HEK293 (cell line): ENCODE data around the gene TRH.

ENCODE experiments used
- CTCF ChIA-PET: fragments of 350-600 bp; formaldehyde crosslinking; extraction: SDS; loops from one replicate; lab custom pipeline; 2021; ENCODE audit warnings: antibody characterized with exemption; lab: Yijun Ruan, JAX
- POLR2A ChIA-PET: fragments of 300-600 bp; formaldehyde crosslinking; extraction: SDS; loops from one replicate; lab custom pipeline; 2020; ENCODE audit warnings: antibody characterized with exemption, inconsistent platforms; lab: Yijun Ruan, JAX
- H3K27ac ChIP-seq: fragments of 200-500 bp; sonication (Bioruptor generic); 2 replicates; pipeline ENCODE4 v1.5.1; 2014; ENCODE audit warnings: low read depth, low read length, control low read depth, inconsistent platforms; ENCODE audit errors: extremely low read depth
- H3K36me3 ChIP-seq, 2 experiments: fragments of 200-500 bp in 1 of 2; sonication (Bioruptor generic) in 1 of 2; 1 replicate in 1 of 2; 2 replicates in 1 of 2; pipeline ENCODE4 v1.5.1; 2014 to 2017; ENCODE audit warnings: inconsistent platforms in 2 of 2, low read length in 2 of 2; ENCODE audit not compliant: control insufficient read depth in 2 of 2, insufficient read depth in 1 of 2
- H3K4me1 ChIP-seq: fragments of 200-500 bp; sonication (Bioruptor generic); 2 replicates; pipeline ENCODE4 v1.5.1; 2014; ENCODE audit warnings: mild to moderate bottlenecking, low read length, inconsistent platforms; ENCODE audit not compliant: control insufficient read depth, insufficient read depth
- H3K4me3 ChIP-seq: 2 replicates; pipeline ENCODE4 v1.5.1; 2011; ENCODE audit warnings: low read depth, mild to moderate bottlenecking, control low read depth, low read length, moderate library complexity
- H3K9me3 ChIP-seq: fragments of 200-500 bp; sonication (Bioruptor generic); 2 replicates; pipeline ENCODE4 v1.5.1; 2014; ENCODE audit warnings: low read depth, low read length, inconsistent platforms; ENCODE audit not compliant: control insufficient read depth, insufficient read depth
- GLIS1 ChIP-seq: fragments of 450-650 bp; formaldehyde crosslinking; IDR thresholded peaks from 2 replicates; pipeline ENCODE4 v1.5.1; 2016; ENCODE audit warnings: missing biosample characterization, missing genetic modification characterization
- KLF10 ChIP-seq: fragments of 450-650 bp; IDR thresholded peaks from 2 replicates; pipeline ENCODE4 v1.5.1; 2018; ENCODE audit warnings: missing biosample characterization, mild to moderate bottlenecking, missing genetic modification characterization
- KLF17 ChIP-seq: fragments of 450-650 bp; formaldehyde crosslinking; IDR thresholded peaks from 2 replicates; pipeline ENCODE4 v1.5.1; 2016; ENCODE audit warnings: missing biosample characterization, missing genetic modification characterization
- MYNN ChIP-seq: fragments of 450-650 bp; formaldehyde crosslinking; IDR thresholded peaks from 2 replicates; pipeline ENCODE4 v1.5.1; 2016; ENCODE audit warnings: missing biosample characterization, missing genetic modification characterization, borderline replicate concordance
- PRDM10 ChIP-seq: fragments of 450-650 bp; formaldehyde crosslinking; IDR thresholded peaks from 2 replicates; pipeline ENCODE4 v1.5.1; 2016; ENCODE audit warnings: missing biosample characterization, missing genetic modification characterization
- SCRT2 ChIP-seq: fragments of 450-650 bp; formaldehyde crosslinking; IDR thresholded peaks from 2 replicates; pipeline ENCODE4 v1.5.1; 2016; ENCODE audit warnings: missing biosample characterization, missing genetic modification characterization
- TSHZ1 ChIP-seq: fragments of 450-650 bp; formaldehyde crosslinking; IDR thresholded peaks from 2 replicates; pipeline ENCODE4 v1.5.1; 2016; ENCODE audit warnings: missing biosample characterization, missing genetic modification characterization, borderline replicate concordance
- ZFP3 ChIP-seq: fragments of 450-650 bp; formaldehyde crosslinking; IDR thresholded peaks from 2 replicates; pipeline ENCODE4 v1.5.1; 2016; ENCODE audit warnings: low read depth, missing biosample characterization, missing genetic modification characterization
- ZNF112 ChIP-seq: fragments of 450-650 bp; formaldehyde crosslinking; IDR thresholded peaks from 2 replicates; pipeline ENCODE4 v1.5.0; 2017; ENCODE audit warnings: missing biosample characterization, missing genetic modification characterization
- ZNF133 ChIP-seq: fragments of 450-650 bp; formaldehyde crosslinking; IDR thresholded peaks from 2 replicates; pipeline ENCODE4 v1.5.1; 2016; ENCODE audit warnings: missing biosample characterization, missing genetic modification characterization
- ZNF394 ChIP-seq: fragments of 450-650 bp; formaldehyde crosslinking; IDR thresholded peaks from 2 replicates; pipeline ENCODE4 v1.5.1; 2016; ENCODE audit warnings: missing biosample characterization, missing genetic modification characterization, mild to moderate bottlenecking, moderate library complexity, borderline replicate concordance
- ZNF416 ChIP-seq: fragments of 450-650 bp; formaldehyde crosslinking; IDR thresholded peaks from 2 replicates; pipeline ENCODE4 v1.5.1; 2016; ENCODE audit warnings: missing biosample characterization, missing genetic modification characterization
- ZNF544 ChIP-seq: fragments of 450-650 bp; formaldehyde crosslinking; IDR thresholded peaks from 2 replicates; pipeline ENCODE4 v1.5.0; 2017; ENCODE audit warnings: missing biosample characterization, missing genetic modification characterization
- ZNF549 ChIP-seq: fragments of 450-650 bp; IDR thresholded peaks from 2 replicates; pipeline ENCODE4 v1.5.1; 2018; ENCODE audit warnings: missing biosample characterization, missing genetic modification characterization, mild to moderate bottlenecking, inconsistent platforms, moderate library complexity
- ZNF555 ChIP-seq: fragments of 450-650 bp; formaldehyde crosslinking; conservative IDR thresholded peaks from 2 replicates; pipeline ENCODE4 v1.5.1; 2017; ENCODE audit warnings: missing biosample characterization, mild to moderate bottlenecking, missing genetic modification characterization, inconsistent platforms
- ZNF785 ChIP-seq: fragments of 450-650 bp; formaldehyde crosslinking; IDR thresholded peaks from 2 replicates; pipeline ENCODE4 v1.5.1; 2016; ENCODE audit warnings: missing biosample characterization, missing genetic modification characterization
- ZNF843 ChIP-seq: fragments of 450-650 bp; formaldehyde crosslinking; IDR thresholded peaks from 2 replicates; pipeline ENCODE4 v1.5.1; 2016; ENCODE audit warnings: missing biosample characterization, missing genetic modification characterization
- TF ChIP-seq, protein P1 (sequence below): fragments of 450-650 bp; formaldehyde crosslinking; IDR thresholded peaks from 2 replicates; pipeline ENCODE4 v1.5.1; 2017; ENCODE audit warnings: missing biosample characterization, missing genetic modification characterization
- TF ChIP-seq, protein P2 (sequence below): fragments of 450-650 bp; formaldehyde crosslinking; IDR thresholded peaks from 2 replicates; pipeline ENCODE4 v1.5.1; 2016; ENCODE audit warnings: missing biosample characterization, missing genetic modification characterization, borderline replicate concordance

TRH gene

DNA sequence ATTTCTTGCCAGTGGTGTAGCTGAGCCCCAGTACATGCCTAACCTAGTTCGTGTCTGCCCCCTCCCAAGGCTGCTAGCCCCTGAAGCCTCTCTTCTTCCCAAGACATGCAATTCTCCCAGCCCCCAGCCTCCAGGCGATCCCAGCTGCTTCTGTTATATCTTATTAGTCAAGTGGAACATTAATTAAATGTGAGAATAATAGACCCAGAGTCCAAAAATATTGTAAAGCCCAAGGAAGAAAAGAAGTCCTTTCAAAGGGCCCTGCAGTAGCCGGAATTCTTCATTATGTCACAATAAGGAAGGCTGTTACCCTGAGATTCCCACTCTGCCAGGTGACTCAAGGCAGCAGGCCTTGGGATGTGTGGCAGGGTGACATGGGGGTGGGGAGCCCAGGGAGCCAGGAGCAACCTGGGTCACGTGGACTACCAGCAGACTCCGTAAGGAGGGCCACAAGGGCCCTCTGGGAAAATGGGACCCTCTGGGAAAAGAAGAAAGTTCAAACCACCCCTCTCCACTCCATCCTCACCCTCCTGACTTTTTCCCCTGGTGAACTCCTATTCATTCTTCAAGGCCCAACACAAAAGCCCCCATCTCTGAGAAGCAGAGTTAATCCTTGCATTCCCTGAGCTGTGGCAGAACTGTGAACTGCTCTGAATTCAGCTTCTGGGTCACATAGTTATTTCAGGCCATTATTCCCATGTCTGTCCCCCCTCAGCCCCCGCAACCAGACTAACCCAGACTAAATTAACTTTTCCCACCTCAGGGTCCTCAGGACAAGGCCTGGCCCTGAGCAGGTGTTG lies 21.8 kb upstream of the TRH start:
- TF ChIP-seq ZFP3 (tag by site-specific recombination) (peak; percentile 78), SCRT2 (no peak), ZNF133 (tag by site-specific recombination) (no peak), KLF10 (tag by site-specific recombination) (no peak)
- Histone ChIP-seq H3K27ac (no peak overlapping the region), H3K36me3 (no peaks in the 10 kb centered on the region), H3K4me3 (no peak overlapping the region), H3K4me1 (no peaks in the 10 kb centered on the region), H3K9me3 (no peaks in the 10 kb centered on the region)
- ChIA-PET POLR2A (no interaction called here), CTCF (no interaction called here)

GRCh38 chr3:129953621-129954020 lies 20.9 kb upstream of the TRH start:
- POLR2A ChIA-PET, result no interaction called here
- TF ChIP-seq KLF17 (tag by site-specific recombination) (no peak), ZNF112 (no peak), ZNF785 (tag by site-specific recombination) (no peak), ZNF555 (tag by site-specific recombination) (no peak), ZNF843 (tag by site-specific recombination) (no peak), ZNF394 (tag by site-specific recombination) (no peak), GLIS1 (tag by site-specific recombination) (no peak), PRDM10 (tag by site-specific recombination) (no peak), ZNF544 (tag by site-specific recombination) (no peak), MYNN (tag by site-specific recombination) (no peak), ZNF549 (tag by site-specific recombination) (no peak), TSHZ1 (no peak), ZNF416 (no peak)
- TF ChIP-seq, protein P1, sequence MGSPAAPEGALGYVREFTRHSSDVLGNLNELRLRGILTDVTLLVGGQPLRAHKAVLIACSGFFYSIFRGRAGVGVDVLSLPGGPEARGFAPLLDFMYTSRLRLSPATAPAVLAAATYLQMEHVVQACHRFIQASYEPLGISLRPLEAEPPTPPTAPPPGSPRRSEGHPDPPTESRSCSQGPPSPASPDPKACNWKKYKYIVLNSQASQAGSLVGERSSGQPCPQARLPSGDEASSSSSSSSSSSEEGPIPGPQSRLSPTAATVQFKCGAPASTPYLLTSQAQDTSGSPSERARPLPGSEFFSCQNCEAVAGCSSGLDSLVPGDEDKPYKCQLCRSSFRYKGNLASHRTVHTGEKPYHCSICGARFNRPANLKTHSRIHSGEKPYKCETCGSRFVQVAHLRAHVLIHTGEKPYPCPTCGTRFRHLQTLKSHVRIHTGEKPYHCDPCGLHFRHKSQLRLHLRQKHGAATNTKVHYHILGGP (tag by site-specific recombination), result no peak
- TF ChIP-seq, protein P2, sequence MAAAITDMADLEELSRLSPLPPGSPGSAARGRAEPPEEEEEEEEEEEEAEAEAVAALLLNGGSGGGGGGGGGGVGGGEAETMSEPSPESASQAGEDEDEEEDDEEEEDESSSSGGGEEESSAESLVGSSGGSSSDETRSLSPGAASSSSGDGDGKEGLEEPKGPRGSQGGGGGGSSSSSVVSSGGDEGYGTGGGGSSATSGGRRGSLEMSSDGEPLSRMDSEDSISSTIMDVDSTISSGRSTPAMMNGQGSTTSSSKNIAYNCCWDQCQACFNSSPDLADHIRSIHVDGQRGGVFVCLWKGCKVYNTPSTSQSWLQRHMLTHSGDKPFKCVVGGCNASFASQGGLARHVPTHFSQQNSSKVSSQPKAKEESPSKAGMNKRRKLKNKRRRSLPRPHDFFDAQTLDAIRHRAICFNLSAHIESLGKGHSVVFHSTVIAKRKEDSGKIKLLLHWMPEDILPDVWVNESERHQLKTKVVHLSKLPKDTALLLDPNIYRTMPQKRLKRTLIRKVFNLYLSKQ (tag by site-specific recombination), result no peak
- TF ChIP-seq, all 188 proteins: peak for 0
- H3K4me1 ChIP-seq, result no peaks in the 10 kb centered on the region
- CTCF ChIA-PET, result no interaction called here
- no peaks in the 10 kb centered on the region for H3K9me3 ChIP-seq
- no peak overlapping the region for H3K4me3 ChIP-seq
- H3K27ac ChIP-seq, result no peak overlapping the region
- no peaks in the 10 kb centered on the region for H3K36me3 ChIP-seq
